ENCODE data around the gene JAKMIP1.

DNA sequence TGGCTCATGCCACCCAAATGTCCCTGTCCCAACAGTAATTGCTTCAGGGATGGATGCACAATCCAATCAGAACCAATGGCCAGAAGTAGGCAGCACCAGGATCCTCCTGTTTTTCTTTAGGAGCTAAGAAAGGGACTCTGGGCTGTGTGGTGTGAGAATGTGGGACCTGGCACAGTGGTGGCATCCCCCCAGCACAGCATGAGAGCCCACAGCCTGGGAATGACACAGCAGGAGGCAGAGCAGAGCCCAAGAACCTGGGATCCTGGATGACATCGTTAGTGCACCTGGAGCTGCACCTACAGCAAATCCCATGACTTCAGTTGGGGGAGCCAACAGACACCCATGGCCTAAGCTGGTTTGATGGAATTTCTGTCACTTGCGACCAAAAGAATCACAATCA is 111.4 kb downstream of the JAKMIP1 start:
- TF ChIP-seq, protein P1, sequence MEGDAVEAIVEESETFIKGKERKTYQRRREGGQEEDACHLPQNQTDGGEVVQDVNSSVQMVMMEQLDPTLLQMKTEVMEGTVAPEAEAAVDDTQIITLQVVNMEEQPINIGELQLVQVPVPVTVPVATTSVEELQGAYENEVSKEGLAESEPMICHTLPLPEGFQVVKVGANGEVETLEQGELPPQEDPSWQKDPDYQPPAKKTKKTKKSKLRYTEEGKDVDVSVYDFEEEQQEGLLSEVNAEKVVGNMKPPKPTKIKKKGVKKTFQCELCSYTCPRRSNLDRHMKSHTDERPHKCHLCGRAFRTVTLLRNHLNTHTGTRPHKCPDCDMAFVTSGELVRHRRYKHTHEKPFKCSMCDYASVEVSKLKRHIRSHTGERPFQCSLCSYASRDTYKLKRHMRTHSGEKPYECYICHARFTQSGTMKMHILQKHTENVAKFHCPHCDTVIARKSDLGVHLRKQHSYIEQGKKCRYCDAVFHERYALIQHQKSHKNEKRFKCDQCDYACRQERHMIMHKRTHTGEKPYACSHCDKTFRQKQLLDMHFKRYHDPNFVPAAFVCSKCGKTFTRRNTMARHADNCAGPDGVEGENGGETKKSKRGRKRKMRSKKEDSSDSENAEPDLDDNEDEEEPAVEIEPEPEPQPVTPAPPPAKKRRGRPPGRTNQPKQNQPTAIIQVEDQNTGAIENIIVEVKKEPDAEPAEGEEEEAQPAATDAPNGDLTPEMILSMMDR (IDR thresholded peaks at IDR 0.05), result no peak
- no peak for TF ChIP-seq EZH2 (IDR thresholded peaks at IDR 0.05; ENCODE audit: borderline replicate concordance, insufficient read depth, low read depth, low read length, poor library complexity, severe bottlenecking)
